Measurements from ENCODE around the gene RBBP8.
"Not testable (repeated sequence)": the region's sequence is repeated elsewhere in the genome, so short reads cannot be mapped to it uniquely, and the experiment has no call there.

RBBP8 gene

DNA sequence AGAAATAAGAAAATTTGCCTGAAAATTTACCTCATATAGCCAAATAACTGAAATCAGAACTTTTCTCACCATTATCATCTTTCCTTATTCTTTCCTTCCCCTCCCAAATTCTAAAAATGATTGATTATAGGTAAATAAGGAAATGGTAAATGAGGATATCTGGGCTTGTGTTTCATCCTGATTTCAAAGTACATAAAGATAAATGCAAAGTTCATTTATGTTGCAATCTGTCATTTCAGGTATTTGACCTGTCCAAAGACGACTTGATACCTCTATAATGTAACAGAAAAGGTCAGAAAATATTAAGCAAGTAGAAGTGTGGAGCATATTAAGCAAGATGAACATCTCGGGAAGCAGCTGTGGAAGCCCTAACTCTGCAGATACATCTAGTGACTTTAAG is 3.4 kb downstream of the RBBP8 start:
- H3K27ac ChIP-seq: no peak overlapping the region
- no peak for DNase-seq (ENCODE audit: low read depth, low spot score)

GRCh38 chr18:22939649-22940048 is 6.5 kb downstream of the RBBP8 start:
- no peak for DNase-seq (ENCODE audit: low read depth, low spot score)

DNA sequence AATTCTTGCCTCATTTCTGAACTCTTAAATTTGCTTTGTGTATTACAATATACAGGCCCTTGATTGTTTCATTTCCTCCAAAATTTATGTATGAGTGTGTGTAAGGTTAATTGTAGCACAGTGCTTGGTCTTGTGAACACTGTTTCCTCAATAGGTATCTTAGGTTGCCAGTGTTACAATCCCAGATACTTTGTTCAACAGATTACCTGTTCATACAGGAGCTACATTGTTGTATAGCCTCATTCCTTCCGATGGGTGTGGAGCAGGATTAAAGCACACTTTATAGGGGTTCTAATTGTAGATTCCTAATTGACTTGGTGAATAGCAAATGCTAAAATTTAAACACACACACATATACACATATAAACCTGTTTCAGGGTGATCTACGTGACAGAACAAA is 10.7 kb downstream of the RBBP8 start:
- DNase-seq (ENCODE audit: low read depth, low spot score): no peak
- H3K27ac ChIP-seq: no peak overlapping the region

More at GRCh38 chr18:22939649-22940048, 6.5 kb downstream of the RBBP8 start:
- H3K27ac ChIP-seq: no peak overlapping the region

GRCh38 chr18:22946217-22946616 is 13.1 kb downstream of the RBBP8 start:
- no peak overlapping the region for H3K27ac ChIP-seq
- no peak for DNase-seq (ENCODE audit: low read depth, low spot score)

DNA sequence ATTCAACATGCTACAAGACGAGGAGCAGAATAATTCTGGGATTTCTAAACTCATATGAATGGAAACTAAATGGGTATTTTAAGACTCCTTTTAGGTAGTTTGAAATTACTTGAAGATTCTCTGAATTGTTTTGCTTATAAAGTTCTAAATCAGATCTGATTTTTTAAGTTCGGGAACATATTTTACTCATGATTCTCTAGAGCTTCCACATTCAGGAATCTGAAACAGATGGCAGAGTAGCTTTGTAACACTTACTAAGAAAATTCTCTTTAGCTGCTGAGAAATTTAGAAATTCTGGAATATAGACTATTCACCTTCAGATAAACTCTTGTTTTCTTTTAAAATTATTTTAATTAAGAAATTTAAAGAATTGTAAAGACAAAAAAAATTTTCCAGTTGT is 13.7 kb downstream of the RBBP8 start:
- DNase-seq (ENCODE audit: low read depth, low spot score): no peak
- H3K27ac ChIP-seq: no peak overlapping the region

GRCh38 chr18:22951823-22952222 is 18.7 kb downstream of the RBBP8 start:
- DNase-seq (ENCODE audit: low read depth, low spot score): no peak
- no peak overlapping the region for H3K27ac ChIP-seq

DNA sequence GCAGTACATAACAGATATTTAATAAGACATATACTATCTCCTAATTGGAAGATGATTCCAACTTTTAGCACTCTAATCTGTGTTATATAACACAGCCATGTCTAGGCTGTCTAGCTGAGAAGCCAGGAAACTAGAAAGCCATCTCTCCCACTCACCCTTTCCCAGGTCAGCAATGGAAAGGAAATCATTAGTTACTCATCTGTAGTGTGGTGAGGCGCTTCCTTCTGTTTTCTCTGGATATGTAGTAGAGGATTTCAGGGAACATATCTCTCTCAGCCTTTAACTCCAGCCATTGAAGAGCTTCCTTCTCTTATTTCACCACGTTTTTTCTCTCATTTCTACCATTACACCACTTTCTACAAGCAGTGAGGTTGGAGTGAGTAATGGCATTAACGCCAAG is 19.4 kb downstream of the RBBP8 start:
- H3K27ac ChIP-seq: no peak overlapping the region

DNA sequence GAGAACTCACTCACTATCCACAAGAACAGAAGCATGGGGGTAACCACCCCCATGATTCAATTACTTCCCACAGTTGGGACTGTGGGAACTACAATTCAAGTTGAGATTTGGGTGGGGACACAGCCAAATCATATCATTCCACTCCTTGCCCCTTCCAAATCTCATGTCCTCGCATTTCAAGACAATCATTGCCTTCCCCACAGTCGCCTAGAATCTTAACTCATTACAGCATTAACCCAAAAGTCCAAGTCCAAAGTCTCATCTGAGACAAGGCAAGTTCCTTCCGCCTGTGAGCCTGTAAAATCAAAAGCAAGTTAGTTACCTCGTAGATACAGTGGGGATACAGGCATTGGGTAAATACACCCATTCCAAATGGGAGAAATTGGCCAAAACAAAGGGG is 20.9 kb downstream of the RBBP8 start:
- not testable (repeated sequence) for H3K27ac ChIP-seq; DNase-seq (ENCODE audit: low read depth, low spot score)

More for the DNA sequence above, 19.4 kb downstream of the RBBP8 start:
- no peak for DNase-seq (ENCODE audit: low read depth, low spot score)

DNA sequence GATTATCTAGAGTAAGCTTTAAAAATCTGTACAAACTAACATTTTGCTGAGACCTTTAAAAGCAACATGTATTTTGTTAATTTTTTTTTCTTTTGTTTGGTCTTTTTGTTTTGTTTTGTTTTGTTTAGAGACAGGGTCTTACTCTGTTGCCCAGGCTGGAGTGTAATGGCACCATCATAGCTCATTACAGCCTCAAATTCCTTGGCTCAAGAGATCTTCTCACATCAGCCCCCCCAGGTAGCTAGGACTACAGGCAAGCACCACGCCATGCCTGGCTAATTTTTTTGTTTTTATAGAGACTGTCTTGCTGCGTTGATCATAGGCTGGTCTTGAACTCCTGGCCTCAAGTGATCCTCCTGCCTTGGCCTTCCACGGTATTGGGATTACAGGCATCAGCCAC is 23.1 kb downstream of the RBBP8 start:
- DNase-seq (ENCODE audit: low read depth, low spot score): no peak

DNA sequence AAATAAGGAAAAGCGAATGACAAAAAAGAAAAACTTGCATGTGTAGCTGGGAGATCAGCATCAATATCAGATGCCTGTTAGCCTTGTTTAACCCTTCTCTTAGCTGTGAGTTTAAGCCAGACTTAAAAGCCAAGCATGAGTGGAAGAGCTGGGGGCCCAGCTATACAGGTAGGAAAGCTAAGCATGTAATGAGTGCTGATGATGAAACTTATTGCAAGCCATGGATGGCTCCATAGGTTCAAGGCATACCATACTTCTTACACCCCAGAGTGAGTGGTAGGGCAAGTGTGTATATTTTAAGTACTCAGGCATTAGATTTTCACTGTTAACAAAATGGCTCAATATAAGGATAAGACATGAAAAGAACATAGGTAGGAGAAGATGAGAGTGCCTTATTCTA is 28.0 kb downstream of the RBBP8 start:
- H3K27ac ChIP-seq: peak overlapping the region; percentile 52
- DNase-seq (ENCODE audit: low read depth, low spot score): no peak

More for the DNA sequence above, 23.1 kb downstream of the RBBP8 start:
- H3K27ac ChIP-seq: no peak overlapping the region

DNA sequence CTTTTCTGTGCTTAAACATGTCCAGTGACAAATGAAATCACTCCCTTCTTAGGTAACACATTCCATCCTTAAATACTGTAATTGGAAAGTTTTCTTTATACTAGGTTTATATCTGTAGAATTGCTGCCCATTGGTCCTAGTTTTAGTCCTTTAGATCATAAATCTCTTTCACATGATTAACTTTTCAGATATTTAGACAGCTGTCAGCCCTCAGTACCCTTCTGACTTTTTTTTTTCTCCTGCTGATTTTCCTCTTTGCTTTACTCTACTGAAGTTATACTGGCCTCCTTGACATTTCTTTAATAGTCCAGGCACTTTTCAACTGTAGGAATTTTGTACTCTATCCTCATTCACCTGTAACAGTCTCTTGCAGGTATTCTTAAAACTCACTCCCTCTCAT is 28.9 kb downstream of the RBBP8 start:
- DNase-seq (ENCODE audit: low read depth, low spot score): no peak
- peak overlapping the region; percentile 52 for H3K27ac ChIP-seq

- no peak for DNase-seq (ENCODE audit: low read depth, low spot score)
- H3K27ac ChIP-seq: no peak overlapping the region
Measured at GRCh38 chr18:22964116-22964515, 31.0 kb downstream of the RBBP8 start.

DNA sequence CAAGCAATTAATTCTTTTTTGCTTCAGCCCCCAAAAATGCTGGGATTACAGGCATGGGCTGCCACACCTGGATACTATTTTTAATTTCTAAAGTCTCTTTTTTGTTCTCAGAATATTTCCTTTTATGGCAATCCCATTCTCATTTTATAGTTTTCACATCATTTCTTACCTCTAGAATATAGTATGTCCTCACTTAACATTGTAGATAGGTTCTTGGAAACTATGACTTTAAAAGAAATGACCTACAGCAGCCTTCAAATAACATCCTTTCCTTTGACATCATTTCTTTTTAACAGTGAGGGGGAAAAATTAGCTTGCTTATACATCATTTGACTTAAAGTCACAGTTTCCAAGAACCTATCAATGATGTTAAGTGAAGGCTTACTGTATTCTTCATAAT is 31.6 kb downstream of the RBBP8 start:
- no peak overlapping the region for H3K27ac ChIP-seq
- no peak for DNase-seq (ENCODE audit: low read depth, low spot score)

GRCh38 chr18:22971038-22971437 is 37.9 kb downstream of the RBBP8 start:
- DNase-seq (ENCODE audit: low read depth, low spot score): no peak
- no peak overlapping the region for H3K27ac ChIP-seq

DNA sequence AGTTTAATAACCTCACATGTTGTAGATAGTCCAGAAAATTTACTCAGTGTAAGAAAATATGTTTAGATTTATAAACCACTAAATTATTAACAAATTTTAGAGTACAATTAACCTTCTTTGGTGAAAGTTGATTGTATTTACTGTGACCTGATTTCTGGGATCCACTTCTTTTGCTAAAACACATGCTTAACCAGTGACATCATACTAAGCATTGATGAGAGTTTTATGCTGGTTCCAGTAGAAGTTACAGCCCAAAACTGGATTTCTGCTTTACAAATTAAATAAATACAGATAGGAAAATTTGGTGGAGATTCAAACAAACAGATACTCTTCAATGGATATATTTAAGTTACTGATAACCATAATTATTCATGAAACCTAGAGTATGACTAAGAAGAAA is 40.9 kb downstream of the RBBP8 start:
- peak overlapping the region; percentile 5 for H3K27ac ChIP-seq
- DNase-seq (ENCODE audit: low read depth, low spot score): no peak

GRCh38 chr18:22974707-22975106 is 41.6 kb downstream of the RBBP8 start:
- no peak for DNase-seq (ENCODE audit: low read depth, low spot score)
- no peak overlapping the region for H3K27ac ChIP-seq

GRCh38 chr18:22975508-22975907 is 42.4 kb downstream of the RBBP8 start:
- H3K27ac ChIP-seq: no peak overlapping the region
- no peak for DNase-seq (ENCODE audit: low read depth, low spot score)

- peak overlapping the region; percentile 87 for H3K27ac ChIP-seq
- DNase-seq (ENCODE audit: low read depth, low spot score): peak; percentile 58
Measured at GRCh38 chr18:22977847-22978701, 44.9 kb downstream of the RBBP8 start.

GRCh38 chr18:22980394-22980793 is 47.3 kb downstream of the RBBP8 start:
- DNase-seq (ENCODE audit: low read depth, low spot score): no peak
- H3K27ac ChIP-seq: no peak overlapping the region

DNA sequence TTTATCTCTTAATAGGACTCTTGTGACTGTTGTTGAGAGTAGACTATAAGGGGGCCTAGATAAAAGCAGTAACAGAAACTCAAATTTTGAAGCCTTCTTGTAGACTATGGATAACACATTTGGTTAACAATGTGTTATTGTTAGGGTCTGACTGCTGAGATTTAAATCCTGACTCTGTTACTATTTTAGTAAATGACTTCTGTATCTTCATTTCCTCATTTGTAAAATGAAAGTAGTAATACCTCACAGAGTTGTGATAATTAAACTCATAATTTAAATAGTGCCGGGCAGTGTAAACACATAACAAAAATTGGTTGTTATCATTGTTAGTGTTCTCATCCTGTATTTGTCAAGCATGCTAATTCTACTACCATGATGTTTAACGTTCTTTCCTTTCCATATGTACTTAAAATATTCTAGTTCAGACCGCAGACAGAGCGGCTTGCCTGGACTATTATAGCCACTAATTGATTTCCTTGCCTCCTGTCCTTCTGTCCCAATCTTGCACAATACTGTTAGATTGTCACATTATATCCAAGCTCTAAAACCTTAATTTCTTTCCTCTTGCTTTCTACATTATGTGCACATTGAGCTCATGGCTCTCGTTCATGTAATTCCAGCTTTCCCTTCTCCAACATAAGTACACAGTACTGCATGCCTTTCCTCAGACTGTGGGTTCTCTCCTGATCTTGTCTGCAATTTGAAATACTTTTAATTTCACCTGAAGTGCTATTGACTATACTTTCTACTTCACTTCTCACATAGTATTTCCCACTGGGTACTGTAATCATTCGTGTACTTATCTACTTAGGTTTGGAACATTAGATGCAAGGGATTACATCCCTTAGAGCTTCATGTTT is 48.4 kb downstream of the RBBP8 start:
- DNase-seq (ENCODE audit: low read depth, low spot score): no peak
- H3K27ac ChIP-seq: no peak overlapping the region

DNA sequence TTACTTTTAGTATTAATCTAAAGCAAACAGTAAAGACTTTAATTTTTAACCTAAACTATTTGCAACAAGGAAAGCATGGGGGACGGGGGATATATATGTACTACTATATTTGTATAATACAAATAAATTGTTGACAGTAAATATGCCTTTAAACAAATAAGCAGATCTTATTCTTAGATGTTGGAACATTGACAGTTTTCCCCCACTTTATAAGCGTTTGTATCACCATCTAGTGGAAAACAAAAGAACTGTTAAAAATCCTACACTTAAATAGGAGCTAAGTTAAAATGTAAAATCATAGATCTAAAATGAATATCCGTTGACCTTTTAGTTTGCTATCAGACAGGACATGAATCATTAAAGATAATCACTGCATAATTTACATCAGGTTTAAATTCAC is 50.0 kb downstream of the RBBP8 start:
- no peak overlapping the region for H3K27ac ChIP-seq
- no peak for DNase-seq (ENCODE audit: low read depth, low spot score)

Measured in epithelial cell of prostate (primary cell).